ENCODE results near the gene DTNB.

GRCh38 chr2:25654801-25655200 is 18.6 kb downstream of the DTNB start:
- TF ChIP-seq FOXM1 (IDR thresholded peaks at IDR 0.05; ENCODE audit: borderline replicate concordance, low read depth) (no peak), EP300 (IDR thresholded peaks at IDR 0.05; ENCODE audit: borderline replicate concordance) (no peak), ZBTB7A (IDR thresholded peaks at IDR 0.05; ENCODE audit: low read depth) (no peak), MAX (IDR thresholded peaks at IDR 0.05) (no peak), TAF1 (IDR thresholded peaks at IDR 0.05; ENCODE audit: low read depth) (no peak), NFIC (IDR thresholded peaks at IDR 0.05) (no peak)
